Ectodermal cell (in vitro differentiated cells): Measurements from ENCODE around the gene BMP7.

ENCODE experiments used
- H3K27ac ChIP-seq: 2 replicates; pipeline ENCODE4 v1.7.0; 2013; ENCODE audit warnings: mild to moderate bottlenecking, low read depth, low read length; ENCODE audit not compliant: insufficient read depth, poor library complexity, severe bottlenecking
- H3K27me3 ChIP-seq: 2 replicates; pipeline ENCODE4 v1.7.0; 2013; ENCODE audit warnings: mild to moderate bottlenecking, low read length; ENCODE audit not compliant: insufficient read depth, control insufficient read depth, poor library complexity, severe bottlenecking
- H3K36me3 ChIP-seq: one replicate; pipeline ENCODE4 v1.7.0; 2013; ENCODE audit warnings: low read length; ENCODE audit not compliant: control insufficient read depth, insufficient read depth
- H3K4me1 ChIP-seq: one replicate; pipeline ENCODE4 v1.7.0; 2013; ENCODE audit warnings: low read length; ENCODE audit not compliant: control insufficient read depth, insufficient read depth
- H3K4me3 ChIP-seq: 2 replicates; pipeline ENCODE4 v1.7.0; 2013; ENCODE audit warnings: low read depth, low read length, control low read depth; ENCODE audit not compliant: insufficient read depth
- H3K9me3 ChIP-seq: 2 replicates; pipeline ENCODE4 v1.7.0; 2013; ENCODE audit warnings: mild to moderate bottlenecking, low read length, moderate library complexity; ENCODE audit not compliant: control insufficient read depth
- WGBS, 2 experiments: methylation state at CpG; one replicate each; pipeline ENCODE4 v1.1.7; 2013; ENCODE audit warnings: missing lambda C conversion rate in 2 of 2; 5-methylcytosine and 5-hydroxymethylcytosine counted together

The BMP7 gene

DNA sequence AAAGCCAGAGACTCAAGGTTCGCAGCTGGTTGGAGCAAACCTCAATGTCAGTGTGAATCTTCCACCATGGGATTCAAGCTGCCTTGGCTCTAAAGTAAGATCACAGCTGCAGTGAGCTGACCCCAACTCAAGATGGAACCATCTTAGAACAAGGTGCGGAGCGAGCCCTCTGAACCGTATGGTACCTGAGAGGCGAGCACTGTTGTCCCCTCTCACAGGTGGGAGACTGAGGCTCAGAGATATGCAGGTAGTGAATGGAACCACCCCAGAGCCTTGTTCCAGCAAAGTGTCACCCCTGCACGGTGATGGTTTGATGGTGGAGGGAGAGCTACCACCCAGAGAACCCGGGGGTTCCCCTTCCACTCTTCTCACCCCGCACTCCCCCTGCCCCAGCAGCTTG is 52.5 kb downstream of the BMP7 start:
- Histone ChIP-seq H3K36me3 (peaks cover under 1% of the 10 kb centered on the region), H3K27me3 (no peaks in the 10 kb centered on the region), H3K27ac (no peak overlapping the region), H3K4me1 (peaks cover 28% of the 10 kb centered on the region), H3K4me3 (no peak overlapping the region), H3K9me3 (no peaks in the 10 kb centered on the region)
- WGBS, 2 experiments, result 94 to 95% methylated on average over 6 to 8 of the region's 8 CpGs

DNA sequence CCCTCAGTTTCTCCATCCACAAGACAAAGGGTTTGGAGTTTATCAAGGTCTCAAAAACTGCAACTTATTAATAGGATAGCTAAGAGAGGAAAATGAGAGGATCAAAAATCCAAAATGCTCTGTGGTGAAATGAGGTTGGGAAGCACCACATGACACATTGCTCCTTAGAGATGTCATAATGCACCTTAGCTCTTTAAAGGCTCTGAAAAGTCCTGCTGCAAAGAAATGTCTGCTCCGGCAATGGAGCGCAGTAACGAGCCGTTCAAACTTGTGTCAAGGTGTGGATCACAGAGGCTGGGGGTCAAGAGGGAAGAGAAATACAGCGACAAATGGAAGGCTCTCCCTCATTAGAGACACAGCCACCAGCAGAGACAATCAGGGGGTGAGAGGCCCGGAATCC is 53.1 kb downstream of the BMP7 start:
- Histone ChIP-seq H3K4me3 (no peak overlapping the region), H3K27me3 (no peaks in the 10 kb centered on the region), H3K36me3 (no peaks in the 10 kb centered on the region), H3K27ac (no peak overlapping the region), H3K4me1 (peaks cover 28% of the 10 kb centered on the region), H3K9me3 (no peaks in the 10 kb centered on the region)
- WGBS, 2 experiments, result 96 to 97% methylated on average over 6 of the region's 6 CpGs

DNA sequence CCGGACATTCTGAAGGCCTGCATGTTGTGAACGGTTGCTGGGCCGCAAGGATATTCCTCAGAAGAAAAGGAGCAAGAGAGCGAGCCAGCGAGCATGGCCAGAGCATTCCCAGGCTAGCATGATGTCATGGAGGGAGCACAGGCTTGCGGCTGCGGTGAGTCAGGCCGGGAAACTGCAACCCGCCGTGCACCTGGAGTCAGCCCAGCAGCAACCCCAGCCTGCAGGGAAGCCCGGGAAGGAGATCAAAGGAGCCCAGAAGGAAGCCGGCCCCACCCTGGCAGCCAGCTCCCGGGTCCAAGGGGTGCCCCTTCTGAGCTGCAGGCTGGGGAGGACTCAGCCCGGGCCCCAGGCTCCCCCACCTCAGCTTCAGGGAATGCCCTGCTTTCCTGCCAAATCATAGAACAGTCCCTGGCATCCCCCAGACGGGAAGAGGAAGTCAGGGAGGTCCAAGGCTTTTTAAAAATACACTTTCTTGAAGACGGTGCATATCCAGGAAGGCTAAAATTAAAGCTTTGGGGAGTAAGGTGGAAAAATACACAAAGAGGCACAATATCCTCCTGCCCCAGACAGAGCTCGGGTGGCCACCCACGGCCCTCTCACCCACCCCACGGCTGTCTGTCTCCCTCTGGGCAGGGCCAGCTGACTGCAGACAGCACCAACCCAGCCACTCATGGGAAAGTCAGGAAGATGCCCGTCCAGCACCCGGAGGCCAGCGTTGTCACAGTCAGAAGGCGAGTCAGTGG is 53.7 kb downstream of the BMP7 start:
- Histone ChIP-seq H3K27me3 (no peaks in the 10 kb centered on the region), H3K9me3 (no peaks in the 10 kb centered on the region), H3K4me3 (no peak overlapping the region), H3K27ac (peak overlapping the region; percentile 86), H3K4me1 (peaks cover 28% of the 10 kb centered on the region), H3K36me3 (no peaks in the 10 kb centered on the region)
- 30 to 31% methylated on average over 23 of the region's 23 CpGs for WGBS, 2 experiments

DNA sequence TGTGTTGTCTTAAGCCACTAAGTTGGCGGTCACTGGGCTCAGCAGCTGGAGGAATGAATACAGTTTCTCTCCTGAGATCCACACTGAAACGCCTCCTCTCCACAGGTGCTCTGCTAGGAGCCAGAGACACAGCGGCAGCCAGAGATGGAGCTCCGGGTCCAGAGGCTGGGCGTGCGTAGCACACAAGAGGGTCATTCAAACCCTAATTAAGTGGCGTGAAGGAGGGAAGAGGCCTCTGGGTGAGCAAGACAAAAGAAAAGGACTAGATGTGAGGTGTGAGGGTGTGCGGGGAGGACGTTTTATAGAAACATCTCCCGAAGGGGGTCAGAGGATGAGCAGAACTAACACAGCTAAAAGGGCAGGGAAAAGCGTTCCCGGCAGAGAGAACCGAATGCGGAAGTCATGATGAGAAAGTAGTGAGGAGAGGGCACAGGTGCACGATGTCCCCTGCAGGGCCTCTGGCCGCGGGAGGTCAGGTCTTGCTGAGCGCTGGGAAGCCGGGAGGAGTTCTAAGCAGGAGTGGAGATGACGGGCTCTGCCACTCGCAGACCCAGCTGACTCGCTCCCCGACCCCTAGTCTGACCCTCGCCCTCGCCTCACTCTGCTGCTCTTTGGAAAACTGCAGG is 54.4 kb downstream of the BMP7 start:
- H3K9me3 ChIP-seq, result no peaks in the 10 kb centered on the region
- peak overlapping the region; percentile 86 for H3K27ac ChIP-seq
- no peak overlapping the region for H3K4me3 ChIP-seq
- no peaks in the 10 kb centered on the region for H3K36me3 ChIP-seq
- H3K27me3 ChIP-seq, result no peaks in the 10 kb centered on the region
- H3K4me1 ChIP-seq, result peaks cover 28% of the 10 kb centered on the region
- 4 to 5% methylated on average over 25 of the region's 25 CpGs for WGBS, 2 experiments

DNA sequence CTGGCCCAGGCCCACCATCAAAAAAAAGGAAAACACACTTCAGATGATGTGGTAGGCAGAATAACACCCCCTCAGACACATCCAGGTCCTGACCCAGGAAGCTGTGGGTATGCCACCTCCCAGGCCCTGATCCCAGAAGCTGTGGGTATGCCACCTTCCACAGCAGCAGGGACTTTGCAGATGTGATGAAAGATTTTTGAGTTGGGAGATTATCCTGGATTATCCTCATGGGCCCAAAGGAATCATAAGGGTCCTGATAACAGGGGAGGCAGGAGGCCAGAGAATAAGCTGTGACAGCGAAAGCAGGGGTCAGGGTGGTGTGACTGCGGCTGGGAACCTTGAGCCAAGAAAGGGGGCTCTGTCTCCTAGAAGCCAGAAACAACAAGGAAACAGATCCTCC is 55.0 kb downstream of the BMP7 start:
- H3K9me3 ChIP-seq, result no peaks in the 10 kb centered on the region
- no peaks in the 10 kb centered on the region for H3K36me3 ChIP-seq
- H3K4me1 ChIP-seq, result peaks cover 28% of the 10 kb centered on the region
- 43 to 44% methylated on average over 2 of the region's 2 CpGs for WGBS, 2 experiments
- no peaks in the 10 kb centered on the region for H3K27me3 ChIP-seq
- H3K27ac ChIP-seq, result peak overlapping the region; percentile 86
- H3K4me3 ChIP-seq, result no peak overlapping the region

DNA sequence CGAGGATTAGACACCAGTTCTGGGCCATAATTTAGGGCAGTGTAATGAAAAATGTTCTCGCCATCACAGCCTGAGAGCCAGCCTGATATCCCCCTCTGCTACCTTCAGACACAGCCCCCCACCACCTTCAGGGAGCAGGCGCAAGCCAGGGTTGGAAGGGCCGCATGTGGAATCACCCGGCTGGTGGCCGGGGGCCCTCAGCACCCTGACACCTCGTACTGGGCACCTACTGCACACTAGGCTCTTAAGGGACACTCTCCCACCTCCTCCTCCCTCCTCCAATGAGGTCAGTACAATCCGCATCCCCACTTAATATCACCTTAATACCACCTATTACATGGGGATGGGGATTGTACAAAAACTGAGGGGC is 55.5 kb downstream of the BMP7 start:
- peaks cover 28% of the 10 kb centered on the region for H3K4me1 ChIP-seq
- WGBS, 2 experiments, result 89% methylated on average over 8 of the region's 8 CpGs
- no peaks in the 10 kb centered on the region for H3K36me3 ChIP-seq
- no peak overlapping the region for H3K27ac ChIP-seq
- no peak overlapping the region for H3K4me3 ChIP-seq
- H3K9me3 ChIP-seq, result no peaks in the 10 kb centered on the region
- no peaks in the 10 kb centered on the region for H3K27me3 ChIP-seq

DNA sequence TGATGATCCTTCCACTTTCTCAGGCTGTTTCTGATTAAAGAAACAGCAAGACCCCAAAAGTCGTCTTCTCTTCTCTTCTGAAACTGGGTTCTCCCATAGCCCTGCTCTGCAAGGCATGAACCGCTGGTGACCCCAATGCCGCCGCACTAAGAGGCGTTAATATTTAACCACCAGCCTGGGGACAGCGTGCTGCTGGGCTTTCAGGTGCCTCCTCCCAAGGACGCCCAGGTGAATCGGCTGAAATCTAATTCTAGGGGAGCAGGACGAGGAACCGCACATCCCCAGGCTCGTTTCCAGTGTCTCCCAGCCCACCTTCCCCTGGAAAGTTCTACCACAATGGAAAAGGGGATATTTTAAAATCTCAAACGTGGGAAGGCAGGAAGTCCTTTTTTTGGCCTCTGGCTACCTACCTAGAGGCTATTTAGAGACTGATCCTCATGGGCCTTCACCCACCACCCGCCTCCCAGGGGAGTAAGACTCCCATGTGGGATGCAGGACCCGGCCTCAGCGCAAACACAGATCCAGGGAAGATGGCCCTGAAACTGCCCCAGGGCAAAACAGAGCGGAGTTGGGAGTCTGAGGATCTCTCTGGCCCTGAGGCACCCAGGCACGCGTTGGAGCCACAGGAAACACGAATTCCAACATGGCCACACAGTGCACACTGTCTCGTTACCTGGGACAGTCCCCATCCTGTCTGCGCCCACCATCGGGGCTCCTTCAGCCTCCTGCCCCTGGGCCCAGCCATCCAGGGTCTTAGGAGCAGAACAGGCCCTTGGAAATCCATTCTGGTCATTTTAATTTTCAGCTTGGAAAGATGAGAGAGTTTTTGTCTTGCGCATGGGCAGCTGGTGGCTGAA is 56.2 kb downstream of the BMP7 start:
- H3K9me3 ChIP-seq, result no peaks in the 10 kb centered on the region
- peaks cover 28% of the 10 kb centered on the region for H3K4me1 ChIP-seq
- 89% methylated on average over 23 of the region's 23 CpGs for WGBS, 2 experiments
- no peaks in the 10 kb centered on the region for H3K36me3 ChIP-seq
- H3K4me3 ChIP-seq, result no peak overlapping the region
- H3K27ac ChIP-seq, result no peak overlapping the region
- no peaks in the 10 kb centered on the region for H3K27me3 ChIP-seq

DNA sequence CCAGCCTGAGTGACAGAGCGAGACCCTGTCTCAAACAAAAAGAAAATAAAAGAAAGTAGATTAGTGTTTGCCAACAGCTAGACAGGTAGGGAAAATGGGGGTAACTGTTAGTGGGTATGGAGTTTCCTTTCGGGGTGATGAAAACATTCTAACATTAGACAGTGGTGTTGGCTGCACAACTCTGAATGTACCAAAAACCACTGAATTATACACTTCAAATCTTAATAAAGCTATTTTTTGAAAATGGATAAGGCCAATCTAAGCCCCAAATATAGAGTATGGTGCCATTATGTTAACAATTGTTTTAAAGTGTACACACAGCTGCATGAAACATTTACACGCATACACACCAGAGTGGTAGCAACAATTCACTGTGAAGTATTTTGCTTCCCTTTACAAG is 57.0 kb downstream of the BMP7 start:
- H3K36me3 ChIP-seq, result no peaks in the 10 kb centered on the region
- H3K27me3 ChIP-seq, result no peaks in the 10 kb centered on the region
- no peaks in the 10 kb centered on the region for H3K9me3 ChIP-seq
- H3K4me1 ChIP-seq, result peaks cover 28% of the 10 kb centered on the region
- H3K27ac ChIP-seq, result no peak overlapping the region
- H3K4me3 ChIP-seq, result no peak overlapping the region
- WGBS, 2 experiments, result 90 to 98% methylated on average over 3 of the region's 3 CpGs

DNA sequence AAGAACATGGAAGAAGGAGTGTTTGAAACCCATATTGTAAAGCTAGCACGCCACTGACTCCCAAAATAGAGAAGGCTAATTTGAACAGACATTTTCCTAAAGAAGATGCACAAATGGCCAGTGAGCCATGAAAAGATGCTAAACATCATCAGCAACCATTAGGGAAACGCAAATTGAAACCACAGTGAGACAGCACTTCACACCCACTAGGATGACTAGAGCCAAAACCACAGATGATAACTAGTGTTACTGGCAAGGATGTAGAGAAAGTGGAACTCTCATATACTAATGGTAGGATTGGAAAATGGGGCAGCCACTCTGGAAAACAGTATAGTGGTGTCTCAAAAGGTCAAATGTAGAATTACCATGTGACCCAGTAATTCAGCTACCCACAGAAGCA is 58.2 kb downstream of the BMP7 start:
- no peak overlapping the region for H3K4me3 ChIP-seq
- no peaks in the 10 kb centered on the region for H3K9me3 ChIP-seq
- H3K36me3 ChIP-seq, result no peaks in the 10 kb centered on the region
- 96 to 100% methylated on average over 2 of the region's 2 CpGs for WGBS, 2 experiments
- H3K4me1 ChIP-seq, result peaks cover 25% of the 10 kb centered on the region
- no peak overlapping the region for H3K27ac ChIP-seq
- H3K27me3 ChIP-seq, result no peaks in the 10 kb centered on the region

DNA sequence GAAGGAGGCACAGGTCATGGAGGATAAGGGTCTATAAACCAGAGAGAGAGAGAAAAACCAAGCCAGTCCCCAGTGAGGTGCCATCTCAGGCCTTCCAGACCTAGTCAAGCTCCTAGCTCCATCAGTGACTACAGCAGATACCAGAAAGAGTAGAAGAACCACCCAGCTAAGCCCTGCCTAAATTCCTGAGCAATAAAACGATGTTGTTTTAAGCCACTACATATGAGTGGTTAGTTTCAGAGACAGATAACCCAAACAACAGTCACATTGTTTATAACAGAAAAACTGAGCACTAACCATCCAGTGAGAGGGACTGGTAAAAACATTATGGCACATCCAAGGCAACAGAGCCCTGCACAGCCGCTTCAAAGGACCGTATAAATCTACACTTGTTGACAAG is 59.2 kb downstream of the BMP7 start:
- Histone ChIP-seq H3K36me3 (no peaks in the 10 kb centered on the region), H3K27me3 (no peaks in the 10 kb centered on the region), H3K4me1 (peaks cover 15% of the 10 kb centered on the region), H3K4me3 (no peak overlapping the region), H3K9me3 (no peaks in the 10 kb centered on the region), H3K27ac (no peak overlapping the region)
- WGBS, 2 experiments, result 98% methylated on average over 3 of the region's 3 CpGs
